COLO829 (cell line): ENCODE data around the gene G3BP1.
"Not testable (repeated sequence)": the region's sequence is repeated elsewhere in the genome, so short reads cannot be mapped to it uniquely, and the experiment has no call there.

Experiments
- DNase-seq: peaks from one replicate; pipeline ENCODE4 v3.0.0; 2012; ENCODE audit warnings: low spot score

Gene G3BP1

GRCh38 chr5:151799407-151799806 is 27.7 kb downstream of the G3BP1 start:
- DNase-seq: no peak

GRCh38 chr5:151800532-151800931 is 28.8 kb downstream of the G3BP1 start:
- no peak for DNase-seq

DNA sequence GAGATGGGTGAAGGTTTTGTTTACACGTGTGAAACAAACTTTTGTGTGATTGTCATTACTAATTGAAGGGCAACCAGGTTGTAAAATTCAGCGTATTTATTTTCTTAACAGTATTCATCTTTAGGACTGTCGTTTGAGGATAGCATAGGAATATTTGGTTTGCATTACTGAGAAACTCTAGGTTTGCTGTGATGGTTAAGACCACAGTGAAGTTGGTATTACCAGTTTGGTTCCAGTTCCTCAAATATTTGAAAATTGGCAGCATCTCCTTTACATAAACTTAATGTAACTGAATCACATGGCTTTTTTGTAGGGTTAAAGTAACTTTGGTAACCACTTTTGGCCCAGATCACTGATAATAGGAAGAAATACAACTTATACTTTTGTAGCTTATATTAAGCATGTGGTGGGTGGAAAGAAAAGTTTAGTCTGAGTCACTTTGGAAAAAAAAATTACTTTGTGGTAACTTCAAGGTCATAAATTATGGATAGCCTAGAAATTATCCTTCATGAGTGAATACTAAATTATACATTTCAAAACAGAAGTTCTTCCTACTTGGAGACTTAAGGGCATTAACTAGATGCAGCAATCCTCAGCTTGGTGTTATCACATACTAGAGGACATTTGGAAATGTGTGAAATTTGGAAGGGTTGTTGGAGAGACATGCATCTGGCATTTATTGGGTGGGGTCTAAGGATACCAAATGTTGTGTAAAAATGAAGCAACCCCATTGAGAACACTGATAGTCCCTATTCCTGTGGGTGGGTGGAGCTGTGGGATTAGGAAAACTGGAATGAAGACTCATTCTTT is 33.9 kb downstream of the G3BP1 start:
- DNase-seq: no peak

DNA sequence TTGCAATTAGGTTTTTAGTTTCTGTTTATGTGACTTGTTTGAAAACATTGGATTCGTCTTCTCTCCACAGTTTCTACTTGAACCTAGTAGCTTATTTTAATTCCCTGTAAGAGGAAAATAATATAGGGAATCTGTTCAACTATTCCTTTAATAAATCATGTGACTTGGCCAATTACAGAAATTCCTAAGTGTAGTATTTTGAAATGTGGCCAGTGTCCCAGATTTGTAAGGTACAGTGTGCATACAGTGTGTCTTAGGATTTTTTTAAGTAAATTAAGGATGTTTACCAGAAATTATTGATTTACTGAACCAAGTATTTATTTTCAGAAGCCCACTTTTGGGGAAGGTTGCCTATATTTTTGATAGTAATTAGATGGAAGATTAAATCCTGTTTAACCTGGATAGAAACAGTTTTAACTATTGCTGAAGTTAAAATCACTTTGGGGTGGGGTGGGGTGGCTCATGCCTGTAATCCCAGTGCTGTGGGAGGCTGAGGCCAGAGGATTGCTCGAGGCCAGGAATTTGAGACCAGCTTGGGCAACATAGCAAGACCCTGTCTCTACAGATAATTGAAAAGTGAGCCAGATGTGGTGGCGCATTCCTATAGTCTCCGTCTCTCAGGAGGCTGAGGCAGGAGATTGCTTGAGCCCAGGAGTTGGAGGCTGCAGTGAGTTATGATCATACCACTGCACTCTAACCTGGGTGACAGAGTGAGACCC is 36.9 kb downstream of the G3BP1 start:
- no peak for DNase-seq

DNA sequence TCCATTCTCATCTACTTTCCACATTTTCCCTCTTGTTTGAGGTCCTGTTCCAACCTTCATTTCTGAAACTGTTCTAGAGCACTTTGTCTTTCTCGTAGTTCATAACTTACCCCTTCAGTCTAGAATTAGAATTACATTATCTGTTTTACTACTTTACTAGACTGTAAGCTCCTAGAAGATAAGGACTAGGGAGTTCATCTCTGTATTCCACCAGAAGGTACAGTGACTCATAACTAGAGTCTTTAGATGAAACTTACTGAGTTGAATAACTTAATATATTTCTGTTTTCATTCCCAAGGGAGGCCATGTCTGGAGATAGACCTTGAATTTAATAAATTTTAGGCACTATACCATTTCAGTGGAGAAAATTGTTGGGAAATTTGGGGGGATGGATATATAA is 38.7 kb downstream of the G3BP1 start:
- DNase-seq: no peak

- DNase-seq: no peak
Measured at GRCh38 chr5:151810897-151811296, 39.1 kb downstream of the G3BP1 start.

- DNase-seq: no peak
Measured at GRCh38 chr5:151811593-151812321, 40.0 kb downstream of the G3BP1 start.

- no peak for DNase-seq
Measured at GRCh38 chr5:151812757-151813309, 41.1 kb downstream of the G3BP1 start.

DNA sequence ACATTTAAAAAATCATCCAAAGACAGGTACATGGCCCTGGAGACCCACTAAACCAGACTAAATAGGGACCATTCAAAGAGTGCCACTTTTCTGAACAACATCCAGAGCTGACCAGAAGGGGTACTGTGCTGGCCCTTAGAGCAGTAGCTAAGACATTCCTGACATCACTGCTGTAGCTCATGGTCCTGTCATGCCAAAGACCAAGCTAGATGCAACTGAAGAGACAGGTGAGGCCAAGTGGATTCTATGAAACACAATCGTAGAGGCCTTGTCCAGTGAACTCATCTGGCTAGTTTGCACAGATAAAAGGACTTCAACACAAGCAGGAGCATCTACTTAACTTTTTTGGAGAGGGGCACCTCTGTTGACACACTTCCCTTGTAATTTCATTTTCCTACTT is 43.3 kb downstream of the G3BP1 start:
- no peak for DNase-seq

DNA sequence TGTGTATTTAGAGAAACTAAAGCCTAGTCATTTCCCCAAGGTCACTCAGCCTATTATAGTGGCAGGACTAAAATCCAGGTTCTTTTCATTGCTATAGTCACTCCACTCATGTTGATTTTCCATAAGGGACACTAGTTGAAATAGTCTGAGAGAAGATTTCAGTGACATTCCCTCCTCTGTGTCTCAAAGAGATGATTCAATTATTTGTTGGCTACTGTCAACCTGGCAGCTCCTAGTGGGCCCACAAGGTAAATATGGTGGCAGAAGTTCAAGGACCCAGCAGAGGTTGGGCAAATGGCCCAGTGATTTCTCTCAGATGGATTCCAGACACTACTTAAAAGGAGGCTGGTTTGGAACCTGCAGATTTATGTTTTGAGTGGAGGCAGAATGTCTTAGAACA is 48.1 kb downstream of the G3BP1 start:
- DNase-seq: no peak

DNA sequence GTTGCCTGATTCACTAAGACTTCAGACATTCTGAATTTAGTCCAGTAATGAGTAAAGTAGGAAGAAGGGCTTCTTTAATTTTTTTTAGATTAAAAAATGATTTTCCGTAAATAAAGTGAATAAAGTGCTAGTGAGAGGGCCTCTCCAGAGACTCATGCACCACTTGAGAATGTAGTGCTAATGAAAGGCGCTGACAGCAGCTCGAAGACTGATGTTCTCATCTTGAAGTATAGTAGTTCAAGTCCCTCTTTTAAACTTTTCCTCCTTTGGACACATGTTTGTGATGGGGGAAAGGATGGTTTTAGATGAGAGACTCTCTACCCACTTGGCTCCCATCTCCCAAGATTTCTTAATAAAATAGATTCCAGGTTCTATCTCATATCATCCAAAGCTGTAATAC is 48.5 kb downstream of the G3BP1 start:
- DNase-seq: no peak

DNA sequence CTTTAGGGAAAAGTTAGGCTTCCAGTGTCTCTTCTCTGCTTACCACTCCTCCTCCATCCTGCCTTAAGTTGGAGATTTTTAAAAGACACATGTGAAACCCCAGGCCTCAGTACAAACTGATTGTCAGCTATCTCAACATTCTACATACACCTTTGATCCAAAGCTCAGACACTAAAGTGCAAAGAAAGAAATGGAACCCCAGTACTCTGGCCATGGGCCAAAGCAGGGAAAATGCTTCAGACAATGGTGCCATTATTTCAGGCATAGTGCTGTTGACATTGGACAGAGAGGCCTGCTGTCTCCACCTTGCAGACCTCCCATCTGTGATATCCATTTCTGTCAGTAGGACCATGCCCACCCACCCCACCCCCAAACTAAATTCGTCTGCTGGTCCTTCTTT is 49.1 kb downstream of the G3BP1 start:
- peak; percentile 33 for DNase-seq

GRCh38 chr5:151822141-151822540 is 50.4 kb downstream of the G3BP1 start:
- no peak for DNase-seq

DNA sequence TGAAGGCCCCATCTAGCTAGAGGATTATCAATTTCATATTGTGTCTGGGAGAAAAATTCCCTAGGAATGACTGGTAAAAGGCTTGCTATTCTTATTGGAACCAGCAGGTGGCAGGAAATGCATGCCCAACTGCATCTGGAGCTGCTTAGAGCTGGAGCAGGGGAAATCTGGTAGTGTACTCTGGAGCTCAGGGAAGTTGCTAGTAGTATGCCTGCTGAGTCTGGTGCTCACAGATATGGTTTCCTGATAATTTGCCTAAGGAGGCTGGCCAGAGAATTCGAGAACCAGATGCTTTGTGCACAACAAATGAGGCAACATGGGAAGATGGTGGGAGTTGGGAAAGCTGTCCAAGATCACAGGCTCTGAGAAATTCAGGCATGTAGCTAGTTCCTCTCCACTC is 53.7 kb downstream of the G3BP1 start:
- peak; percentile 47 for DNase-seq

GRCh38 chr5:151829370-151829769 is 57.6 kb downstream of the G3BP1 start:
- DNase-seq: no peak

DNA sequence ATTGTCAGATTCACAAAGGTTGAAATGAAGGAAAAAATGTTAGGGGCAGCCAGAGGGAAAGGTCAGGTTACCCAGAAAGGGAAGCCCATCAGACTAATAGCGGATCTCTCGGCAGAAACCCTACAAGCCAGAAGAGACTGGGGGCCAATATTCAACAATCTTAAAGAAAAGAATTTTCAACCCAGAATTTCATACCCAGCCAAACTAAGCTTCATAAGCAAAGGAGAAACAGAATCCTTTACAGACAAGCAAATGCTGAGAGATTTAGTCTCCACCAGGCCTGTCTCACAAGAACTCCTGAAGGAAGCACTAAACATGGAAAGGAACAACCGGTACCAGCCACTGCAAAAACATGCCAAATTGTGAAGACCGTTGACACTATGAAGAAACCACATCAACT is 61.1 kb downstream of the G3BP1 start:
- DNase-seq: not testable (repeated sequence)

DNA sequence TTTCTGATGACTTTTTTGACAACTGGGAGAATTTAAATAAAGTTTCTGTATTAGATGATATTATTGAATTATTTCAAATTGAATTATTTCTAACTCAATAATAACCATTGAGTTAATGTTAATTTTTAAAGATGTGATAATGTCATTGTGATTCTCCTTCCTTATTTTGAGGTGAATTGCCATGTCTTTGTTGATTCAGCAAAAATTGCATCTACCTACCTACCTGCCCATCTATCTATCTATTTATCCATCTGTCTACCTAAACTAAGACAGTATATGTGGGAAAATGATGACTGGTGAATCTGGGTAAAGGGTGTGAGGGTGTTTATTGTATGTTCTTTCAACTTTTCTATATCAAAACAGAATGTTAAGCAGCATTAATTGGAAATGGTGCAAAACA is 75.0 kb downstream of the G3BP1 start:
- DNase-seq: no peak

DNA sequence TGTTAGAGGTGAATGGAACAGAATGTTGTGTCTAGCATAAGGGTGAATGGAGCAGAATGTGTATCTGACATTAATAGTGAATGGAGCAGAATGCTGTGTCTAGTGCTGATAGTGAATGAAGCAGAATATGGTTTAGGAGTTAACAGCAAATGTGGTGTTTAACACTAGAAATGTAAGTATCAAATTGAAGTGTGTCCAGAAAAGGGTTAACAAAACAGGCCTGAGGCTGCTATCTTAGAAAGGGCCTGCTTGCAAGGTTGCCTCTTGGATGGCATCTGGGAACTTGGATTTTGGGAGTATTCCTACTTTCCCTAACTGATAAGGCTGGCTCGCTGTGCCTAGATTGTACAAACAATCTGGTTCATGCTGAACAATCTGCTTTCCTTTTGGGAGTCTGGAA is 76.1 kb downstream of the G3BP1 start:
- DNase-seq: no peak

DNA sequence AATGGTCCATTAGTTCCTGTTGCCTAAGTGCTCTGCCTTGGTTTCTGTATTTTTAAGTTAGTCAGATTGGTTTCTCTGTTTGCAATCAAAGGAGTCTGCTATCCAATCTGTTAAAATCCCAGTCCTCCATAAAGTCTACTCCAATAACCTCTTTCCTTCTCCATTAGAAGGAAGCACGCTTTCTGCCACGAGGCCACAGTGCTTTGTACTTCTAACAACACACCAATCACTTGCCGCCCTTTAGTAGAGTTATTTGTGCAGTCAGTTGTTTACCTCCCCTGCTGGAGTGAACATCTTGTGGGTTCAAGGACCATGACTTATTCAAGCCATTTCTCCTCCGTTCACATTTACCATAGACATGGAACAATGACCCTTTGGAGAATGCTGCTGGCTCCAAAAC is 83.9 kb downstream of the G3BP1 start:
- no peak for DNase-seq

- no peak for DNase-seq
Measured at GRCh38 chr5:151856861-151857260, 85.1 kb downstream of the G3BP1 start.

- not testable (repeated sequence) for DNase-seq
Measured at GRCh38 chr5:151860867-151861266, 89.1 kb downstream of the G3BP1 start.
